NCI-H748 treated with DMSO at 0.1 percent for 48 hours (cell line): Measurements from ENCODE around the gene KRT8.

Source experiments
- DNase-seq: peaks from one replicate; lab custom pipeline; 2025; lab: John Stamatoyannopoulos, UW

KRT8 gene

DNA sequence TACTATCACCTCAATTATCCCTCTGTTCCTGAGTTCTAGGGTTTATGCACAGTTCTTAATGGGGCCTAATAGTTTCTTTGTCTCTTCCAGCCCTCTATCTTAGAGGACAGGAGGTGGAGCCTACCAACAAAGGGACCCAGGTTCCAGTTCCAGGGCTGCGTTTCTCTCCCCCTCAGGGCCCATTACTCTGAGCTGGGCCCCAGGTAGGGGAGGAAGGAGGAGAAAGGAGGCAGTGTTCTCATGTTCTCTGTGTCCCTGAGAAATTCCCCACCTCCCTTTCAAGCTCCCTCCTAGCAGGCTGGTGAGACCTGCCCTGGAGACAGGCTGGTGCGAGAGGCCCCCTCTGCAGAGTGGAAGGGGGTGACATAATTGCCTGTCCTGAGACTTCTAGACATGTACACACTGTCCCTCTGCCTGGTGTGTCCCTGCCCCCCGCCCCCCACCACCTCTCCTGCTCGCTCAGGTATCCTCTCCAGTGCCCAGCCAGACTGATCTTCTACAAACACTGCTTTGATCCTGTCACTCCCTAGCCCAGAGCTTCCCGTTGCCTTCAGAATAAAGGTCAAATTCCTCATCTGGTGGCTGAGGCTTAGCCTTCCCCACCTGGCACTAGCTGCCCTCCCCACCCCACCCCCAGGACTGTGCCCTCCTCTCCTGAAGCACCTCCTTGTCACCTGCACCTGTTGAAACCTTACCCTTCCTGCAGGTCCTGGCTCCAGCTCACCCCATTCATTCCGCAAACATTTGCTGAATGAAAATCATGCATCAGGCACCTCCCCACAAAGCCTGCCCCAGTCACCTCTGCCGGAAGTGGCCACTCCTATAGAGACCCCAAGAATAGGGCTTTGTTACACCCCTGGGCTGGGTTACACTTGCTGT is 21.1 kb upstream of the KRT8 start:
- DNase-seq, result peak; percentile 72

DNA sequence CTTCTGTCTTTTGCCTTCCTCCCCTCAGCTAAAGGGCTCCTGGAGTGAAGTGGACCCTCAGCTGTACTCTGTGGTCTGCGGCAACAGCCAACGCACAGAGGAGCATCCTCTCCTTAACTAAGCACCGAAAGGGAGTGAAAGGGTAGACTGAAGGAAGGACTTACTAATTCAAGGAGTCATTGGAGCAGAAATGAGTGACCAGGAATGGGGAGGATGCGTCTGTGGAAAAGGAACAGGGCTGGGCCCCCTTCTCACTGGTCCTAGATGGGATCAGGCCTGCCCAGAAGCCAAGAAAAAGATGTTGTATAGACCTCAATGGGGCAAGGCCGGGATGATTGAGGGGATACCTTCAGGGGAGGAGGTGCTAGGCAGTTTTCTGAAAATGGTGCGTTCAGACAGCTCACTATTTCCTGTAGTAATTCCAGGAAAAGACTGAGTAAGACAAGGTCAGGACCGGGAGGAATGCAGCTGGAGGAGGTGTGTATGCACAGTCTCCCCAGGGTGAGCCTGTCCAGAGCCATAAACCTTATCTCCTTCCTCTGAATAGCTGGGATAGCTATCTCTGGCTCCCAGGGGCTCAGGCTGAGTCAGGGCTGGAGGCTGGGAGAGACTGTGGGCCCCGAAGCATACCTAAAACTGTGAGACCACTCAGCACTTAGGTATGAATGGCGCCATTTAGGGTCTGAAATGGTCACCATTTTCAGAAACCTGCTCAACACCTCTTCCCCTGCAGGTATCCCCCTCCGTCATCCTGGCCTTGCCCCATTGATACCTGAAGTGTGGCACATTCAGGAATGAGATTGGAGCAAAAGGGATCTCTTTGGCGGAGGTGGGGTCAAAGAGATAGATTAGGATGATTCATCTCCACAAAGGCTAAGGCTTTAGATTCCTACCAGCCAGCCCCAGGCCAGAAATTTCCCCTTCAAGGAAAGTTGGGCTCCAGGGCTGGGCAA is 20.2 kb upstream of the KRT8 start:
- DNase-seq, result no peak

DNA sequence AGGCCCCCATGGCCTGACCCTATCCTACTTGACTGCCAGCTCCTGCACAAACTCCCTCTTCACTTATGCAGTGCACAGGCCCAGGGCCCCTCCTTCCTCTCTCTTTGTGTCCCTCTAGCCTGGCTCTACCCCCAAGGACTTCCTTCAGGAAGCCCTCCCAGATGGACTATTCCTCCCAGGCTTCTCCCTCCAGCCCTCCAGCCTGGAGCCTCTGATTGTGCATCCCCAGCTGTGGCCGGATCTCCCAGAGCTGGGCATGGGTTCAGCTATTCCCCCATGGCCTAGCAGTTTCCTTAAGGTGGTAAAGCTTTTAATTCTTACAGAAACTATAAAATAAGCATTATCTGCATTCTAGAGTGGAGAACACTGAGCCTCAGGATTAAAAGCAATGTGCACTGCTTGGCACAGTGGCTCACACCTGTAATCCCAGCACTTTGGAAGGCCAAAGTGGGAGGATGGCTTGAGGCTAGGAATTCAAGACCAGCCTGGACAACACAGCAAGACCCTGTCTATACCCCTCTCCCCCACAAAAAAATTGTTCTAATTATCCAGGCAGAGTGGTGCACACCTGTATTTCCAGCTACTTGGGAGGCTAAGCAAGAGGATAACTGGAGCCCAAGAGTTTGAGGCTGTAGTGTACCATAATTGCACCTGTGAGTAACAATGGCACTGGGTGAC is 16.8 kb upstream of the KRT8 start:
- no peak for DNase-seq

DNA sequence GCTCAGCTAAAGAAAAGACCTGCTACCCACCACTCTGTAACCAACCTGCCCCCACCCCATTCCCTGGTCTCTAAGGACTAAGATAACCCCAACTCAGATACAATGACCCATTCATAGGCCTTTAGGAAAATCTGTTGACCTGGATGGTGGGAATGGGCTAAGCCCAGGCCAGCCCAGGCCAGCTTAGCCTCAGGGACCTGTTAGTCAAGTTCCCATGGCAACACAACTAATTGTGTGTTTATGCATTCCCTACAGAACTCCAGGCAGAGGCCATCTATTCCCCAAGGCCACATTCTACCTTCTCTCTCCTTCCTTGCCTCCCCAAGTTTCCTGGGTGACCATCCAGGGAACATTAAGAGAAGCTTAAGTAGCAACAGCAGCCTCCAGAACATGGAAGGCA is 16.1 kb upstream of the KRT8 start:
- no peak for DNase-seq

DNA sequence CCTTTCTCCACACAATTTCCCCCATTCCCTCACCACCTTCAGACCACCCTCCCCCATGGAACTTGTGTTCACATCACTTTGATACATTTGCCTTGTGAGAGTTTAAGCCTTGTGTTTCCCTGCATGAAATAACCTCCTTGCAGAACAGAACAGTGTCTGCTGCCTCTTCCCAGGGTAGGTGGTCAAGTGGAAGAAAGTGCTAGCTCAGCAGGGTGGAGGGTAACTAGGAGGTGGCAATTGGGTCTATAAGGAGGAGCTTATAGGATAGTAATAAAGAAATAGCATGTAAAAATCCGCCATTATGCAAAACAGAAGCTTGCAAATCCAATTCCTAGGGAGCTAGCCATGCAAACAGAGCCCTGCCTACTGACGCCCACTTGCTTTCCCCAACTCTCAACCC is 13.9 kb upstream of the KRT8 start:
- DNase-seq, result no peak

GRCh38 chr12:52918351-52918750 is 13.5 kb upstream of the KRT8 start:
- no peak for DNase-seq

GRCh38 chr12:52917800-52918199 is 12.9 kb upstream of the KRT8 start:
- DNase-seq, result no peak

DNA sequence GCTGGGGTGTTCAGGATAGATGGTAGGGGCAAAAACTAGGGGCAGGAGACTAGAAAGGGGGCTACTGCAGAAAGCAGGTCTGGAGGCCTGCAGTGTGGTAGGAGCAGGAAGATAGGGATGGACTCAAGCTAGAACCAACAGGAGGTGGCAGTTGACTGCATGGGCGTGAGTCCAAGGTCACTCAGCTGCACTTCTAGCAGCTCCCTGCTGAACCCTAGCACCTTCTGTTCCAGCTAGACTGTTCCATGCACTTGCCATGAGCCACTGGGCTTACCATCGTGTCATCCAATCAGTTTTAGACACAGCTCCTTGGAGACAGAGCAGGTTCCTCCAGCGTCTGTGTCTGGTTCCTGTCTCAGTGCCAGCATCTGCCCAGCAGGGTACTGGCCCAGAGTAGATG is 11.3 kb upstream of the KRT8 start:
- no peak for DNase-seq

DNA sequence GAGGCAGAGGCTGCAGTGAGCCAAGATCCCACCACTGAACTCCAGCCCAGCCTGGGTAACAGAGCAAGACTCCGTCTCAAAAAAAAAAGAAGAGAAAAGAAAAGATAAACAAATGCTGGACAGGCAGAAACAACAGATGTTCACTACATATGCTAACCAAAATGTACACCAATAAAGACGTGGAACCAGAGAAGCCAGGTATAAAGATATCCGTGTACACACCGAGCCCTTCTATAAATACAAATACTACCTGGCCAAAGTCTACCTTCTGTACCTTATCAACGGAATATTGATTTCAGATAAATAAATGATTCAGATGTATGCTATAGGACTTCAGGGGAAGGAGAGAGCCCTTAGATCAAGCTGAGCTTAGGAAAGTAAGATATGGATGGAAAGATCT is 10.8 kb upstream of the KRT8 start:
- DNase-seq, result no peak

DNA sequence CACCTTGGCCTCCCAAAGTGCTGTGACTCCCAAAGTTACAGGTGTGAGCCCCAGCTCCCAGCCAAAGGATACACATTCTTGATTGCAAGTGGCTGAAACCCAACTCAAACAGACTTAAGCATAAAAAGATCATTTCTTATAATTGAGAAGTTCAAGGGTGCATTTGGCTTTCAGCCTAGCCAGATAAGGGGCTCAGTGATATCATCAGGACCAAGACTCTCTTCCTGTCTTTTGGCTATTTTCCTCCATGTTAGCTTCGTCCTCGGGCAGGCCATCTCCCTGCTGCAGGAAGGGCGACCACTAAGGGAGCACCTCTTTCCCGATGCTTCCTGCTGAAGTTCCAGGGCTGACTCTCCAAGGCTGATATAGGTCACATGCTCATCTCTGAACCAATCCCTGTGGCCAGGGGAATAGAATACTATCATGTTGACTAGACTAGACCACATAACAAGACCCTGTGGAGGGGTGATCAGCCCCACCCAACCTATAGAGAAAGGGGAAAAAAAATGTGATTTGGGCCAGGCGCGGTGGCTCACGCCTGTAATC is 9.8 kb upstream of the KRT8 start:
- DNase-seq, result no peak

GRCh38 chr12:52913431-52913821 is 8.6 kb upstream of the KRT8 start:
- DNase-seq, result peak; percentile 84

DNA sequence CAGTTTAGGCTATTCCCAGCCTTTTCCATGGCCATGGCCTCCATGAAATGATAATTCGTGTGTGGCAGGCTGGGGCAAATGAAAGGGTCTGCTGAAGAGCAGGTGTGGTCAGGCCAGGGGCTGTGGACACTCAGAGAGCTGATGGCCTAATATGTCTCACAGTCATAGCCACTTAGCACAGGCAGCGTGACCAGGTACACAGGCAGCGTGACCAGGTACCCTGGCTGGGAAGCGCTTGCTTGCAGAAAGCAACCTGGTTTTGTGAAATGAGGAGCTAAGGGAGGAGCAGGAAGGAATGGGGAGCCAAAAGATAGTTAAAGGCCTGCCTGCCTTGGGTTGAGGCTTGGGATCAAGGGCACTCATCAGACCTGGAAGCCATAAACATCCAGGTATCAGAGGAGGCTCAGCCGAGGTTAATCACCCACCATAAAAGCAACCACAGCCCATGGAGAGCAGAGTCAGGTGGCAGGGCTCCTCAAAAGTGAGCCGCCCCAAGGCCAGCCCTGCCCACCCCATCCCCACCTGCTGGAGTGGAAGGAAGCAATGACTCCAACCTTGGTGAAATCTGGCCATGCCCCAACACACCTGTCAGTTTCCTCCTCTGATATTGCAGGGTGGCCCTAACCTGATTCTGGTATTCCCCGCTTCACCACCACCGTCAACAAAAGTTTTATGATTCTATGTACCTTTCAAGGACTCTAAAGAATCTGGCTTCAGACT is 8.0 kb upstream of the KRT8 start:
- DNase-seq, result no peak

- DNase-seq, result no peak
Observed at GRCh38 chr12:52910248-52910883, 5.5 kb upstream of the KRT8 start.

DNA sequence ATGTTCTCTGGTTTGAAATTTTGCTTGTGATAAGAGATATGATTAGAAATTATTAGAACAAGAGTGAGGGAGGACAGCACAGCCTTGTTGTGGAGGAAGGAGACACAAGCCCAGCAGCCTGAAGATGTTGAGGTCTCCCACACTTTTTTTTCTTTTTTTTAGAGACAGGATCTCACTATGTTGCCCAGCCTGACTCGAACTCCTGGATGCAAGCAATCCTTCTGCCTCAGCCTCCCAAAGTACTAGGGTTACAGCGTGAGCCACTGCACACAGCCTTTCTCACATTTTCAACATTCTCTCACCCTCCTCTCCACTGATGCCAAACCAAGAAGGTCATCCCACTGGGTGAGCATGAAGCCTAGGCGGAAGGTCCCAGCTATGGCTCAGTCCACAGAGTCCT is 4.9 kb upstream of the KRT8 start:
- DNase-seq, result no peak

DNA sequence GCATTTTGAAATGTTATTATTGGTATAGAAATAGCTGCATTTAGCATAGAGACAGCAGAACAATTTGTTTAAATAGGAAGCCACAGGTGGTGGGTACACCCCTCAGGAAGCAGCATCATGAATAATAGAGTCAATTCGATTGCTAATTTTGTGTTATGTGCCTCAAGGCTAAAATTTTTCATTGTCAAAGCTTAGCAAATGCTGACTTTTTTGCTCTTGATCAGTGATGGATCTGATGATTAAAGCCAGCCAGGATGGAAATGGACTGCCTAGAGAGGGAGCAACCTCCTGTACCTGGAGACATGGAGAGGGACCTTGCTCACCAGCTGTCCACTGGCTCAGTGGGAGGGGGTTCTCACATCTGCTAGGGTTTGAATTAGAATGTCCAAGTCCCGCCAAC is 4.5 kb upstream of the KRT8 start:
- DNase-seq, result peak; percentile 13

GRCh38 chr12:52907092-52907810 is 2.4 kb upstream of the KRT8 start:
- peak; percentile 90 for DNase-seq

DNA sequence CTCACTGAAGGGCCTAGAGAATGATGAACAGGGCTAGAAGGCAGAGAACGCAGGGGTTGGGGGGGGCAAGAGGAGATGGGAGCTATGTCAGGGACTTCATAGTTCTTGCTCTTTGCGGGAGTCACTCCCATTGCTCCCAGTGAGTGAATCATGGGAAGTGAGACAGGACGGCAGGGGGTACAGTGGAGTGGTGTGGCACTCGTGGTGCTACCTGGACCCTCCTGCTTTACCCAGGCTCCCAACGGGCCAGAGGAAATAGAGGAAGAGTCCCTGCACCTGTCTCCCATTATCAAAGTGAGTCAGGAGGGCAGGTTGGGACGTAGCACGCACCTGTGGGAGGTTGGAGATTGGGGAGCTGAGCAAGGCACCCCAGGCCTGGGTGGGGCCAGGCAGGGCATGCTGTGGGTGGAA is 1.3 kb upstream of the KRT8 start:
- no peak for DNase-seq

GRCh38 chr12:52903855-52904508 is 894 bp downstream of the KRT8 start:
- peak; percentile 30 for DNase-seq

GRCh38 chr12:52903285-52903854 is 1.5 kb downstream of the KRT8 start:
- DNase-seq, result no peak
